IMR-90 (cell line): ENCODE measurements around the gene EXOSC3. TPM values are rescaled to one million over a fixed set of nuclear protein-coding genes. Genes with fewer than 3 reads are reported as not detected.
A peak's percentile ranks its signal among the peaks of the same experiment; 100 is the strongest.

Source experiments
- ATAC-seq: fragments of 200-7000 bp; cut with Tn5 transposase; 2 replicates; pipeline ENCODE4 v1.9.1; 2020; ENCODE audit warnings: low read depth, mild to moderate bottlenecking, moderate library complexity
- BruUV-seq: library from RNA; stranded (reverse); fragments of 400-500 nt; replicated peaks from 2 replicates; lab custom pipeline; 2021; lab: Mats Ljungman, UMichigan
- CTCF ChIA-PET: fragments of 300-600 bp; formaldehyde crosslinking; extraction: SDS; loops from one replicate; lab custom pipeline; 2021; ENCODE audit warnings: antibody characterized with exemption; lab: Yijun Ruan, JAX
- POLR2A ChIA-PET: fragments of 300-600 bp; sonication (Branson Sonifier 250); formaldehyde crosslinking; loops from one replicate; lab custom pipeline; 2022; ENCODE audit warnings: antibody characterized with exemption; ENCODE audit not compliant: unreplicated experiment; lab: Charles Lee
- DNase-seq: peaks from one replicate; pipeline ENCODE4 v3.0.0; 2013
- H2AFZ ChIP-seq: replicated peaks from 2 replicates; pipeline ENCODE3; 2013; ENCODE audit warnings: low read length, mild to moderate bottlenecking; ENCODE audit not compliant: poor library complexity
- H2AK5ac ChIP-seq: 2 replicates; pipeline ENCODE4 v1.6.1; 2013; ENCODE audit warnings: low read depth, low read length, inconsistent platforms
- H2AK9ac ChIP-seq: replicated peaks from 2 replicates; pipeline ENCODE3; 2013; ENCODE audit warnings: mild to moderate bottlenecking, low read depth, low read length, moderate library complexity; ENCODE audit not compliant: poor library complexity
- H2BK120ac ChIP-seq: 2 replicates; pipeline ENCODE4 v1.6.1; 2013; ENCODE audit warnings: low read depth, low read length, inconsistent platforms
- H2BK15ac ChIP-seq: 3 replicates; pipeline ENCODE4 v1.6.1; 2013; ENCODE audit warnings: low read depth, low read length, inconsistent platforms
- H2BK20ac ChIP-seq: 2 replicates; pipeline ENCODE4 v1.6.1; 2013; ENCODE audit warnings: low read depth, mild to moderate bottlenecking, inconsistent platforms, low read length, moderate library complexity
- H2BK5ac ChIP-seq: 2 replicates; pipeline ENCODE4 v1.6.1; 2013; ENCODE audit warnings: mild to moderate bottlenecking, low read depth, low read length, inconsistent platforms; ENCODE audit not compliant: poor library complexity, severe bottlenecking
- H3K14ac ChIP-seq: replicated peaks from 2 replicates; pipeline ENCODE4 v1.6.1; 2013; ENCODE audit warnings: low read depth, low read length, inconsistent platforms
- H3K18ac ChIP-seq: 2 replicates; pipeline ENCODE4 v1.6.1; 2013; ENCODE audit warnings: low read depth, low read length, control low read depth
- H3K23ac ChIP-seq: 2 replicates; pipeline ENCODE4 v1.6.1; 2013; ENCODE audit warnings: low read depth, low read length, inconsistent platforms
- H3K27ac ChIP-seq: 2 replicates; pipeline ENCODE4 v1.5.1; 2013; ENCODE audit warnings: mild to moderate bottlenecking, control low read depth, low read length; ENCODE audit not compliant: insufficient read depth
- H3K27me3 ChIP-seq: 2 replicates; pipeline ENCODE4 v1.6.1; 2013; ENCODE audit warnings: low read length; ENCODE audit not compliant: control insufficient read depth, insufficient read depth
- H3K36me3 ChIP-seq: 2 replicates; pipeline ENCODE4 v1.6.1; 2013; ENCODE audit warnings: low read length, mixed read lengths; ENCODE audit not compliant: control insufficient read depth, insufficient read depth
- H3K4ac ChIP-seq: 2 replicates; pipeline ENCODE4 v1.6.1; 2013; ENCODE audit warnings: low read depth, low read length, inconsistent platforms
- H3K4me1 ChIP-seq: 2 replicates; pipeline ENCODE4 v1.6.1; 2013; ENCODE audit warnings: low read length, mixed read lengths; ENCODE audit not compliant: control insufficient read depth, insufficient read depth
- H3K4me2 ChIP-seq: 2 replicates; pipeline ENCODE4 v1.6.1; 2013; ENCODE audit warnings: low read depth, mild to moderate bottlenecking, control low read depth, low read length, moderate library complexity
- H3K4me3 ChIP-seq: 2 replicates; pipeline ENCODE4 v1.5.1; 2013; ENCODE audit warnings: low read depth, mild to moderate bottlenecking, control low read depth, low read length, moderate library complexity; ENCODE audit not compliant: insufficient read depth
- H3K56ac ChIP-seq: 2 replicates; pipeline ENCODE4 v1.6.1; 2013; ENCODE audit warnings: low read length, inconsistent platforms; ENCODE audit not compliant: insufficient read depth; ENCODE audit errors: extremely low read depth
- H3K79me1 ChIP-seq, 2 experiments: 2 replicates each; pipeline ENCODE4 v1.6.1; 2013; ENCODE audit warnings: low read length in 2 of 2, inconsistent platforms in 1 of 2, low read depth in 1 of 2
- H3K9ac ChIP-seq: 2 replicates; pipeline ENCODE4 v1.6.1; 2013; ENCODE audit warnings: low read depth, low read length, control low read depth
- H3K9me1 ChIP-seq: 2 replicates; pipeline ENCODE4 v1.6.1; 2013; ENCODE audit warnings: low read length, inconsistent platforms; ENCODE audit not compliant: insufficient read depth
- H3K9me3 ChIP-seq: 2 replicates; pipeline ENCODE4 v1.6.1; 2013; ENCODE audit warnings: low read length; ENCODE audit not compliant: control insufficient read depth, insufficient read depth
- H4K20me1 ChIP-seq: 2 replicates; pipeline ENCODE4 v1.6.1; 2013; ENCODE audit warnings: low read length, inconsistent platforms; ENCODE audit not compliant: insufficient read depth
- H4K5ac ChIP-seq: 2 replicates; pipeline ENCODE4 v1.6.1; 2013; ENCODE audit warnings: mild to moderate bottlenecking, low read depth, low read length, control low read depth
- H4K8ac ChIP-seq, 2 experiments: 2 replicates each; pipeline ENCODE4 v1.6.1; 2013; ENCODE audit warnings: low read depth in 2 of 2, low read length in 2 of 2, control low read depth in 1 of 2, inconsistent platforms in 1 of 2
- H4K91ac ChIP-seq: 2 replicates; pipeline ENCODE4 v1.6.1; 2013; ENCODE audit warnings: low read depth, low read length, inconsistent platforms; ENCODE audit not compliant: insufficient read depth
- CEBPB ChIP-seq: IDR thresholded peaks from 2 replicates; pipeline ENCODE4 v1.6.1; 2012; ENCODE audit warnings: low read depth, low read length, improper control_type of control experiment
- MXI1 ChIP-seq: IDR thresholded peaks from 2 replicates; pipeline ENCODE4 v1.6.1; 2012; ENCODE audit warnings: low read depth, mild to moderate bottlenecking, low read length, moderate library complexity, borderline replicate concordance
- WGBS, 2 experiments: methylation state at CpG; one replicate each; pipeline versions ENCODE4 v1.1.5 to v1.1.7; 2013; ENCODE audit warnings: missing lambda C conversion rate in 2 of 2; ENCODE audit not compliant: insufficient read length in 1 of 2; ENCODE audit errors: extremely low coverage in 2 of 2; 5-methylcytosine and 5-hydroxymethylcytosine counted together
- dilution Hi-C: fragments of 300-500 bp; cut with HindIII; formaldehyde crosslinking; loops from one replicate; pipeline ENCODE4 v1.14.3; 2018; ENCODE audit warnings: low sequenced_read_pairs; ENCODE audit not compliant: unreplicated experiment
- in situ Hi-C: fragments of 300-500 bp; cut with MboI; formaldehyde crosslinking; loops from 3 replicates; pipeline ENCODE4 v1.14.3; 2019; ENCODE audit warnings: low sequenced_read_pairs, inconsistent platforms, mixed read lengths
- intact Hi-C: fragments of 100-400 bp; cut with micrococcal nuclease; formaldehyde crosslinking; loops from 2 replicates; pipeline ENCODE4 v1.10.0; 2022
- polyA plus RNA-seq, 3 experiments: library from polyadenylated mRNA; depleted of rRNA; stranded (reverse); fragments of >200 nt; gene quantifications; 2 replicates each; pipeline ENCODE4 v1.2.3, GENCODE V29; 2012; ENCODE audit warnings: low replicate concordance in 1 of 3
- total RNA-seq: library from RNA; depleted of rRNA; stranded (reverse); fragments of >200 nt; gene quantifications from 2 replicates; pipeline ENCODE4 v1.2.3, GENCODE V29; 2012

EXOSC3 gene
- total and polyA plus RNA-seq, 2 of the 4 experiments (the other 2 are of a cell fraction) = 27.1 to 28.9 TPM

- Histone ChIP-seq H3K9me1 (no peaks in the 10 kb centered on the region), H4K91ac (no peak overlapping the region), H4K20me1 (peaks cover 10% of the 10 kb centered on the region; the same call in 1 of the 2 replicates), H4K8ac (no peak overlapping the region), H2AFZ (no peak overlapping the region), H2BK120ac (no peak overlapping the region), H3K4me2 (no peak overlapping the region), H3K4me1 (no peaks in the 10 kb centered on the region), H2BK5ac (no peak overlapping the region), H3K4me3 (no peak overlapping the region), H2AK5ac (no peak overlapping the region), H3K9me3 (no peaks in the 10 kb centered on the region), H2AK9ac (no peak overlapping the region), H2BK15ac (no peak overlapping the region), H3K14ac (no peak overlapping the region), H3K18ac (no peak overlapping the region), H3K36me3 (peaks cover 4% of the 10 kb centered on the region), H3K56ac (no peak overlapping the region), H3K23ac (no peak overlapping the region), H2BK20ac (no peak overlapping the region), H3K79me1 (peaks cover 15 to 38% of the 10 kb centered on the region in 2 experiments), H3K27ac (no peak overlapping the region), H3K9ac (no peak overlapping the region), H4K5ac (no peak overlapping the region), H3K4ac (no peak overlapping the region), H3K27me3 (no peaks in the 10 kb centered on the region)
- TF ChIP-seq CEBPB = 0 out of 2 replicates have a peak, but pooled peaks have one; percentile 13
- no peak for TF ChIP-seq MXI1
- ATAC-seq (no peak), DNase-seq (no peak)
- BruUV-seq = no TSS peak
- no CpG with 5 or more reads among the region's 5 CpGs for WGBS, 2 experiments
- intact Hi-C loops (no loop called here), dilution Hi-C loops (no loop called here), in situ Hi-C loops (no loop called here)
- ChIA-PET POLR2A (no interaction called here), CTCF (interaction anchor here (0.5 to 0.7 kb wide), 3 partner anchors 13 to 332 kb away, joined by 3 to 4 read pairs (median 4); no protein-coding TSS in a partner anchor)
Measured at GRCh38 chr9:37812773-37813379, 28.0 kb upstream of the EXOSC3 start.
